GM19239 (cell line): ENCODE measurements around the gene CD14.
"Not testable (repeated sequence)": the region's sequence is repeated elsewhere in the genome, so short reads cannot be mapped to it uniquely, and the experiment has no call there.

Experiments
- DNase-seq: peaks from one replicate; pipeline ENCODE4 v3.0.0; 2011; ENCODE audit warnings: low spot score; ENCODE audit not compliant: insufficient read length
- FAIRE-seq: peaks from 2 replicates; lab custom pipeline; 2011; peaks lifted over from hg19 to GRCh38; lab: Jason Lieb, UNC

CD14 gene

GRCh38 chr5:140633021-140633471 is at the start of gene CD14:
TSS of gene CD14 (minus strand) at chr5:140633175. CDS start at chr5:140633071, 104 bp downstream.
- no peak for FAIRE-seq
- no peak for DNase-seq

GRCh38 chr5:140678993-140679392 is 46.0 kb upstream of the CD14 start:
- no peak for DNase-seq
- FAIRE-seq = no peak

- FAIRE-seq (peak; percentile 68), DNase-seq (peak; percentile 54)
Measured at GRCh38 chr5:140677947-140678346, 45.0 kb upstream of the CD14 start.

DNA sequence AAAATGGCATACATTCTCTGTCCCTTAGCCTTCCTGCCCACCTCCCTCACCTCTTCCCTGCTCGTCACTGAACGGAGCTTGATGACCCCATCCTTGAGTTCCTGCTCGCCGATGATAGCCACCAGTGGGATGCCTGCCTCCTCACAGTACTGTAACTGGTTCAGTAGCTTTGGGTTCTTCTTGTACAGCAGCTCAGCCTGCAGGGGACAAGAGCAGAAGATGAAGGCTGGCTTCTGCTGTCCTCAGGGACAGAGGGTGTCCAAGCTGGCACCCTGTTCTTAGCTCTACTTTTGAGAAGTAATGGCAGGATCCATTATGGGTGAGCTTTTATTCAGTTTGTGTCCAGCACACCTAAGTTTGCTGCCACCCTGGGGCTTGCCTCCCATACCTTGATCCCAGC is 41.7 kb upstream of the CD14 start:
- DNase-seq (no peak), FAIRE-seq (no peak)

GRCh38 chr5:140674211-140674610 is 41.2 kb upstream of the CD14 start:
- FAIRE-seq = no peak
- DNase-seq = no peak

DNA sequence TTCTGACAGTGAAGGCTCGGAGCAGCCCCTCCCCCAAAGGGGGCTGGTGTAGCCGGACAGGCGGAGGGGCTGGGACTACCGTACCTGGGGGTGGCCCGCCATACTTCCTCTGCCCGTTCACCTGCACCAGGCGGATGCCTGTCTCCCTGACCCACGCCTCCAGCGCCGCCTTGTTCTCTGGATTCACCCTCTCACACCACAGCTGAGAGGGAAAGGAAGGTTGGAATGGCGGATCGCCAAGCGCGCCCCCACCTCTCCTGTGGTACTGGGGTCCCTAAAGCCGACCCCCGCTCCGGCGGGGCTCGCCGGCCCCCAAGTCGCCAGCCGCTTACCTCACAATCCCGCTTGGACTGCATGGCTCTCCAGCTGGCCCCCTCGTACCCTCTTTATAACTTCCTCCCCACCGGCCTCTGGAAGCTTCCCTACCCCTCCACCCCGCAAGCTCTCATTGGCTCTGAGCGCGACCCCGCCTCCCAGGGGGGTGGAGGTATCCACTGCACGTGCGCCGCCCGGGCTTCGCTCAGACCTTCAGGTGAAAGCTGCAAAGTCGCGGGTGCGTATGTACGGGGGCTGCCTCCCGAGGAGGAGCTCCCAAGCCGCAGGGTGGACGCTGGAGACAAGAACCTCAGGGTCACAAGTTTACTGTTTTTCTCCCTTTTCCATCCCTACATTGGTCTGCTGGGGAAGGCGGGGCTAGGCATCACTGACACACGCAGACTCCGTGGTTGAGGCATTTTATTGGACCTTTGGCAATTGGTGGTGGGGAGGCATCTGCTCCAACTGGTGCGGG is 40.4 kb upstream of the CD14 start, which contains the start of gene DND1:
Gene DND1 (minus strand): TSS at position 390 of the 790 bp plus-strand sequence. CDS start 34 bp downstream, at position 356.
- no peak for FAIRE-seq

GRCh38 chr5:140672455-140673186 is 39.6 kb upstream of the CD14 start:
- FAIRE-seq (no peak), DNase-seq (no peak)

More for the DNA sequence above, 40.4 kb upstream of the CD14 start, which contains the start of gene DND1:
- DNase-seq = no peak

- no peak for FAIRE-seq
- DNase-seq = no peak
Measured at GRCh38 chr5:140671472-140672125, 38.6 kb upstream of the CD14 start.

DNA sequence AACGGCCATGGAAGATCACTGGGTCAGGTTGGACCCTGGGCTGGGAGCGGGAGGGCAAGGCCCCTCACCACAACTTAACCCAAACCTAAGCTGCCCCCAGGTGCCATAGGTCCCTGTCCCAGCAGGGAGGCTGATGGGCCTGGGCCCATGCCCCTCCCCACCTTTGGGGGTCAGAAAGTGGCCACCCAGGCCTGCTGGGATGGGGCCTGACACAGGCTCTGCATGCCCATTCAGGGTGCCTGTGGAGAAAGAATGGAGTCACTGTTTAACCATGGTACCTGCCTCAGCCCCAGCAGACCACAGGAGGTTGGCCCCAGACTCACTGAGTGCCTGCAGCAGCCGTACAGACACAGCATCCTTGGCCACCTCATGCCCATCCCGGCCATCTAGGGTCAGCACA is 38.1 kb upstream of the CD14 start:
- FAIRE-seq, DNase-seq: not testable (repeated sequence)

GRCh38 chr5:140664359-140665119 is 31.6 kb upstream of the CD14 start, which contains the start of gene WDR55:
TSS of gene WDR55 (plus strand) at chr5:140664904. CDS start at chr5:140664913, 9 bp downstream.
- FAIRE-seq = peak; percentile 95
- DNase-seq = peak; percentile 92

- DNase-seq (no peak), FAIRE-seq (no peak)
Measured at GRCh38 chr5:140664030-140664358, 31.0 kb upstream of the CD14 start.

DNA sequence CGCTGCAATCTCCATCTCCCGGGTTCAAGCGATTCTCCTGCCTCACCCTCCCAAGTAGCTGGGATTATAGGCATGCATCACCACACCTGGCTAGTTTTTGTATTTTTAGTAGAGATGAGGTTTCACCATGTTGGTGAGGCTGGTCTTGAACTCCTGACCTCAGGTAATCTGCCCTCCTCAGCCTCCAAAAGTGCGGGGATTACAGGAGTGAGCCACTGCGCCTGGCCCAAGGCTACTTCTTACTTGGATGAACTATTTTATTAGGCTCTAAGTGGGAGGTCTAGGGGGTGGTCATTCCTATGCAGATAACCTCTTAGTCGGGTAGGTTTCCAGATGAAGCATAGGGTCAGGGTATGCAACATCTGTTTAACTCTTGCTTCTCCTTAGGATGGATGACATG is 27.4 kb upstream of the CD14 start:
- FAIRE-seq, DNase-seq: not testable (repeated sequence)

DNA sequence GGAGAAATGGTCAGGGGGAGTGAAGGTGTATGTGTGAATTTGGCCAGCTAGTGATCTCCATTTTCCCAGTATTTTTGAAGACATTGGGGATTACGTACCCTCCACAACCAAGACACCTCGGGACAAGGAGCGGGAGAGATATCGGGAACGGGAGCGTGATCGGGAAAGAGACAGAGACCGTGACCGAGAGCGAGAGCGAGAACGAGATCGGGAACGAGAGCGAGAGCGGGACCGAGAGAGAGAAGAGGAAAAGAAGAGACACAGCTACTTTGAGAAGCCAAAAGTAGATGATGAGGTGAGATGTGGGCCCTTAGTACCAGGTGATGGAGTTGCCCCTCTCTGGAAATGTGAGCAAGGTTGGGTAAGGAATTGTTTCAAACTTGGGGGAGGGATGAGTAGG is 25.9 kb upstream of the CD14 start:
- DNase-seq (no peak), FAIRE-seq (no peak)

GRCh38 chr5:140647042-140647419 is 14.1 kb upstream of the CD14 start:
- no peak for FAIRE-seq
- no peak for DNase-seq

DNA sequence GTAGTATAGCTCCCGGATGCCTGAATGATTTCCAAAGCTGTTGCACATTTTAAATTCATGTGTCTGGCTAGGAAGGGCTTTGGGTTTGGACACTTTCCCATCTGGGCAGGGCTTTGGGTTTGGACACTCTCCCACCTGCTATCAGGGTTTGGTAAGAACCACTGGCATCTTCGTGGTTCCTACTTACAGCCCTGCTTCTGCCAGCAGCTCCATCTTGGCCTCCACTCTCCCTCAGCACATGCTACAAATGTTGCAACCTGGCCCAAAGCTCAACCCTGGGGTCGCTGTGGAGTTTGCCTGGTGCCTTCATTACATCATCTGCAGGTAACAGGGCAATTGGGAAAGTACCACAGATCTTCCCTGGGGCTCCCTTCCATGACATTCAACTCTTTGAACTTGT is 9.7 kb upstream of the CD14 start:
- DNase-seq = no peak
- no peak for FAIRE-seq

GRCh38 chr5:140641716-140642115 is 8.7 kb upstream of the CD14 start:
- DNase-seq (no peak), FAIRE-seq (no peak)

DNA sequence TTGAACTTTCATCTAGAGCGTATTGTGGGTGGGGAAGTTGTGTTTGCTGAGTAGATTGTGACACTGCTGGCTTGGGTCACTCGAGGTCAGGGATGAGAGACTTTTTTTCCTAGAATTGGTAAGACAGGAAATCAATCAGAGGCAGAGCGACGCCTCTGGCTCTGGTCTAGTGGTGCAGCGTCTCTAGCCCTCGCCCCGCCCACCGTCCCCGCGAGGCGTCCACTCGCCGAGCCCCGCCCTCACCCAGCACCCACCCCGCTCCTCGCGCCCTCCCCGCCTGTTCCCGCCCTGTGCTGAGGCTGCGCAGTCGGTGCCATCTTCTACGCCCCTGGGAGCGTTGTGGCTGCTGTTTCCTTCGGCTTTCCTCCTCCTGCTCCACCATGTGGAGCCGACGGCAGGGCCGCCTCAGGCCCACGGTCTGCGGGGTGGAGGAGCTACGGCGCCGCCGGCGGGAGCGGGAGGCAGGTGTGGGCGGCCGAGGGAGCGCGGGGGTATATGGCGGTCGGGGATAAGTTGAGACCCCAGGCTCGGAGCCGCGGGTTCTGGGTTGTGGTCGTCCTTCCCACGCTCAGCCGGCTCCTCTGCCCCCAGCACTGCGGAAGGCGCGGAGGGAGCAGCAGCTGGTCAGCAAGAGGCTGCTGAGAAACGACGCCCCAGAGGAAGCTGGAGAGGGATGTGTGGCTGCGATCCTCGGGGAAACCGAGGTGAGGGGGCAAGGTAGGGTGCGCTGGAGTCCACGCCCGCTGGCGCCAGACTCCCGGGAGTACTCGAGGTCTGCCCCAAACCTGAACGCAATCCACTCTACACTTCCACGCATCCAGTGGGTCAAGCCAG is 6.4 kb upstream of the CD14 start, which contains the start of gene TMCO6:
Gene TMCO6 (plus strand): TSS at position 304 of the 834 bp plus-strand sequence. CDS start 77 bp downstream, at position 381.
- DNase-seq (peak; percentile 94), FAIRE-seq (peak; percentile 90)

DNA sequence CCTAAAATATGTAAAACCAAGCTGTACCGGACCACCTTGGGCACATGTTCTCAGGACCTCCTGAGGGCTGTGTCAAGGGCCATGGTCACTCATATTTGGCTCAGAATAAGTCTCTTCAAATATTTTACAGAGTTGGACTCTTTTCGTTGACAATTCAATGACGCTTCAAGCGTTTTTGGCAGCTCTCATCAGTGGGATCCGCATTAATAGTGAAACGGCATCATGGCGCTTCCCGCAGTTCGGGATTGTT is 5.8 kb upstream of the CD14 start:
- not testable (repeated sequence) for FAIRE-seq, DNase-seq

DNA sequence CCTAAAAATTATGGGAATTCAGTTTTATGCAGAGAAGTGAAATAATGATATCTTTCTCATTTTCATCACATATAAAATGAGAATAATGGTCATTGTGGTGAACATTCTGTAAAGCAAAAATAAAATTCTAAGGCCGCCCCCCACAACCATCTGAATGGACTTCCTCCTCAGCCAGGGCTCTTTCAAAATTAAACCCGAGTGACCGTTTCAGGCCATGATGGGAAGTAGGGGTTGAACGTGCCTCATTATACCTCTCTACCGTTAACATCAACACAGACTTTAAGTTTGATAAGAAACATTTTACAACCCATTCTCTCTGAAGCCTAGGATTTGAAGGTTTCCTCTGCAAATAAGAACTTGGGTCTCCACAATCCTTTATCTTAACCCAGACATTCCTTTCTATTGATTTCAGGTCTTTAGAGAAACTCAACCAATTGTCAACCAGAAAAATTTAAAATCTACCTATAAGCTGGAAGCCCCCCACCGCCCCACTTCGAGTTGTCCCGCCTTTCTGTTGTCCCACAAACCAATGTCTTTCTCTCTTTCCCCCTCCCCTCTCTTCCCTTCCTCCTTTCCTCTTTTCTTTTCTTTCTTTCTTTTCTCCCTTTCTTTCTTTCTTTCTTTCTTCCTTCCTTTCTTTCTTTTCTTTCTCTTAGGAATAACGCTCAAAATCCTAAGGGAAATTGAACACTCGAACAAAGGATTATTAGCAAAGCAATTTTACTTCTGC is 4.6 kb upstream of the CD14 start:
- FAIRE-seq (no peak), DNase-seq (no peak)
